Heart left ventricle (tissue), 16 donors: ENCODE measurements around the gene FLNA. TPM values are rescaled to one million over a fixed set of nuclear protein-coding genes. Genes with fewer than 3 reads are reported as not detected.
A peak's percentile ranks its signal among the peaks of the same experiment; 100 is the strongest.

Experiments
- ATAC-seq, 4 donors: fragments of 200-7000 bp; cut with Tn5 transposase; one replicate each; pipeline ENCODE4 v1.9.1; 2020 to 2022; ENCODE audit warnings: moderate library complexity in 4 of 4, mild to moderate bottlenecking in 3 of 4, moderate number of reproducible peaks in 1 of 4
- DNase-seq, 5 donors: peaks; one replicate each; pipeline ENCODE4 v3.0.0-alpha.2; 2020
- H3K27ac ChIP-seq, 12 donors: fragments of 200-600 bp; sonication (generic) in 4 of 12; one replicate each; pipeline versions ENCODE4 v1.5.0 to v1.8.0; 2016 to 2022; ENCODE audit warnings: mild to moderate bottlenecking in 2 of 12
- H3K27me3 ChIP-seq, 9 donors: fragments of 200-600 bp; sonication (generic) in 2 of 9; one replicate each; pipeline versions ENCODE4 v1.5.1 to v1.8.0; 2016 to 2022; ENCODE audit warnings: mild to moderate bottlenecking in 3 of 9
- H3K36me3 ChIP-seq, 9 donors: fragments of 200-600 bp; sonication (generic) in 2 of 9; one replicate each; pipeline versions ENCODE4 v1.5.0 to v1.8.0; 2018 to 2022; ENCODE audit warnings: mild to moderate bottlenecking in 2 of 9
- H3K4me1 ChIP-seq, 12 donors: fragments of 200-600 bp; sonication (generic) in 4 of 12; one replicate each; pipeline versions ENCODE4 v1.5.0 to v1.8.0; 2016 to 2022; ENCODE audit warnings: mild to moderate bottlenecking in 3 of 12
- H3K4me3 ChIP-seq, 12 donors: fragments of 200-600 bp; sonication (generic) in 4 of 12; one replicate each; pipeline versions ENCODE4 v1.5.0 to v1.8.0; 2017 to 2022; ENCODE audit warnings: mild to moderate bottlenecking in 9 of 12, moderate library complexity in 4 of 12
- H3K9me3 ChIP-seq, 12 donors: fragments of 200-600 bp; sonication (generic) in 4 of 12; one replicate each; pipeline versions ENCODE4 v1.5.0 to v1.8.0; 2016 to 2022; ENCODE audit warnings: mild to moderate bottlenecking in 1 of 12
- CTCF ChIP-seq, 12 donors: fragments of 200-600 bp; sonication (generic) in 4 of 12; IDR thresholded peaks; one replicate each; pipeline versions ENCODE4 v1.5.0 to v1.8.0; 2018 to 2022; ENCODE audit warnings: antibody characterized with exemption in 12 of 12, mild to moderate bottlenecking in 5 of 12
- POLR2A ChIP-seq, 2 donors: fragments of 450-650 bp; IDR thresholded peaks; one replicate each; pipeline ENCODE4 v1.6.1; 2017; ENCODE audit warnings: antibody characterized with exemption in 2 of 2, mild to moderate bottlenecking in 2 of 2, moderate library complexity in 2 of 2
- WGBS, 4 donors: extraction: QIAGEN DNeasy Blood & Tissue Kit in 2 of 4; methylation state at CpG; one replicate each; pipeline versions ENCODE4 v1.1.5 to v1.1.7; 2013 to 2018; 5-methylcytosine and 5-hydroxymethylcytosine counted together
- intact Hi-C, 10 donors: fragments of 100-400 bp; cut with DNase I; formaldehyde crosslinking; loops; one replicate each; pipeline versions ENCODE4 v1.11.1 to v1.14.2; 2022
- polyA plus RNA-seq, 2 donors: library from polyadenylated mRNA; stranded (reverse); fragments of 200-250 nt; gene quantifications; one replicate each; pipeline ENCODE4 v1.2.3, GENCODE V29; 2013
- total RNA-seq, 9 donors: library from RNA; depleted of rRNA in 2 of 9; stranded (reverse); fragments of >200 nt in 2 of 9; fragmentation: NEBNext Ultra II Directional in 3 of 9; extraction: Animal tissue kit (Norgen Biotek cat#: 25700) in 3 of 9; gene quantifications; one replicate each; pipeline versions ENCODE4 v1.1.0 to v1.2.4, GENCODE V29; 2016 to 2023
- donor health status: ischemic (EF 13 %, LVEDD 7.1; RV severe dilation, severe dysfunction).
- donor health status: healthy with polysubstance abuse.
- donor health status: DM: no; HTN: yes; CAD: no.
- donor health status: DM: no; HTN: no; CAD: no.
- donor health status: ischemic (EF 25% LVEDD 6.9; RV normal size, moderate dysfunction).
- donor health status: ischemic (EF 25% LVEDD 5.7; RV mildly dilated, moderate dysfunction).
- donor health status: healthy.
- donor health status: DM: yes; HTN: yes; CAD: no.
- donor health status: ischemic (EF 35%, LVEDD 5.7; RV mildly dilated, moderate dysfunction).
- donor health status: nonischemic (EF 11% LVEDD 7.7; RV severe dilation, severe dysfunction).
- donor health status: DM: yes; HTN: yes; CAD: no.
- donor health status: PGD.
- donor health status: ischemic (EF 29% LVEDD 5.4; RV normal size, mild dysfunction).
- donor health status: nonischemic (EF 23%, LVEDD 6.1; RV moderate dilation, normal function).

The FLNA gene
- total and polyA plus RNA-seq, 11 donors: 155 to 465 (median 234) TPM

- WGBS, 4 donors: 1 to 64% (median 19%) methylated on average over 17 to 29 of the region's 29 CpGs
- ATAC-seq (peak; percentile 64 to 81 (median 79)), DNase-seq (peak; percentile 57 to 77 (median 71))
- Histone ChIP-seq H3K4me3 (peak overlapping the region; percentile 51 to 97 (median 80)), H3K36me3 (peaks cover 0 to 15% (median 5%) of the 10 kb centered on the region in 9 donors), H3K9me3 (no peaks in the 10 kb centered on the region), H3K27me3 (no peaks in the 10 kb centered on the region), H3K4me1 (peaks cover 0 to 28% (median 8%) of the 10 kb centered on the region in 12 donors), H3K27ac (peak overlapping the region; percentile 92 to 99 (median 96))
- TF ChIP-seq POLR2A (IDR thresholded peaks at IDR 0.05) (peak in 1 of 2 donors; percentile 7), CTCF (IDR thresholded peaks at IDR 0.05) (no peak)
- intact Hi-C loops: loop anchor here in 1 of 10 donors (2.0 kb wide), 1 partner anchor 25 kb away; the partner anchor contains the start of gene GDI1
Observed at GRCh38 chrX:154411981-154412340, 37.5 kb upstream of the FLNA start.

- DNase-seq: peak; percentile 83 to 91 (median 85)
Observed at GRCh38 chrX:154409222-154409871, 34.9 kb upstream of the FLNA start, which contains the start of gene DNASE1L1. Gene DNASE1L1 (minus strand): TSS chrX:154409254. CDS start chrX:154405568, 3,686 bp downstream.

GRCh38 chrX:154408659-154409221, 34.3 kb upstream of the FLNA start:
- intact Hi-C loops: no loop called here
- TF ChIP-seq CTCF (IDR thresholded peaks at IDR 0.05) (no peak), POLR2A (IDR thresholded peaks at IDR 0.05) (no peak)

More at GRCh38 chrX:154409222-154409871, 34.9 kb upstream of the FLNA start, which contains the start of gene DNASE1L1:
- 29 to 61% (median 38%) methylated on average over 16 to 26 of the region's 26 CpGs for WGBS, 4 donors
- Histone ChIP-seq H3K27ac (peak within 1 kb of the TSS; percentile 47 to 82 (median 75)), H3K9me3 (no peaks in the 10 kb centered on the region), H3K4me1 (peaks cover 0 to 28% (median 8%) of the 10 kb centered on the region in 12 donors), H3K4me3 (peak within 1 kb of the TSS in 11 of 12 donors; percentile 11 to 57 (median 48)), H3K36me3 (peaks cover 0 to 10% (median 0%) of the 10 kb centered on the region in 9 donors), H3K27me3 (no peaks in the 10 kb centered on the region)
- peak; percentile 50 to 84 (median 67) for ATAC-seq
- intact Hi-C loops: no loop called here
- TF ChIP-seq POLR2A (IDR thresholded peaks at IDR 0.05): no peak
- no peak for TF ChIP-seq CTCF (IDR thresholded peaks at IDR 0.05)

GRCh38 chrX:154404625-154405192, 30.3 kb upstream of the FLNA start:
- Histone ChIP-seq H3K4me1 (peaks cover 0 to 12% (median 6%) of the 10 kb centered on the region in 12 donors), H3K27me3 (no peaks in the 10 kb centered on the region), H3K9me3 (no peaks in the 10 kb centered on the region), H3K4me3 (no peak overlapping the region), H3K36me3 (peaks cover 0 to 24% (median 21%) of the 10 kb centered on the region in 9 donors), H3K27ac (no peak overlapping the region)
- DNase-seq (no peak), ATAC-seq (no peak)
- intact Hi-C loops: loop anchor here in 1 of 10 donors (5.0 kb wide), 1 partner anchor 33 kb away; the partner anchor contains the start of gene GDI1
- TF ChIP-seq POLR2A (IDR thresholded peaks at IDR 0.05): no peak
- TF ChIP-seq CTCF (IDR thresholded peaks at IDR 0.05): no peak
- 90 to 95% (median 91%) methylated on average over 16 of the region's 16 CpGs for WGBS, 4 donors

More at GRCh38 chrX:154408659-154409221, 34.3 kb upstream of the FLNA start:
- peaks cover 0 to 28% (median 8%) of the 10 kb centered on the region in 12 donors for H3K4me1 ChIP-seq
- no peaks in the 10 kb centered on the region for H3K9me3 ChIP-seq
- peak overlapping the region; percentile 47 to 82 (median 75) for H3K27ac ChIP-seq
- peaks cover 0 to 7% (median 0%) of the 10 kb centered on the region in 9 donors for H3K36me3 ChIP-seq
- peak overlapping the region in 11 of 12 donors; percentile 11 to 57 (median 48) for H3K4me3 ChIP-seq
- no peak for ATAC-seq
- no peak for DNase-seq
- no peaks in the 10 kb centered on the region for H3K27me3 ChIP-seq
- 44 to 65% (median 54%) methylated on average over 10 of the region's 10 CpGs for WGBS, 4 donors
